Activated naive CD4-positive, alpha-beta T cell treated with anti-CD3 and anti-CD28 coated beads, Interleukin-2, amount 50 U/mL, for 16 hours (primary cell): ENCODE results near the gene OPCML.
"Not testable (repeated sequence)": the region's sequence is repeated elsewhere in the genome, so short reads cannot be mapped to it uniquely, and the experiment has no call there.

Experiments used
- DNase-seq: peaks from one replicate; pipeline ENCODE4 v3.0.0-alpha.2; 2020

OPCML gene

DNA sequence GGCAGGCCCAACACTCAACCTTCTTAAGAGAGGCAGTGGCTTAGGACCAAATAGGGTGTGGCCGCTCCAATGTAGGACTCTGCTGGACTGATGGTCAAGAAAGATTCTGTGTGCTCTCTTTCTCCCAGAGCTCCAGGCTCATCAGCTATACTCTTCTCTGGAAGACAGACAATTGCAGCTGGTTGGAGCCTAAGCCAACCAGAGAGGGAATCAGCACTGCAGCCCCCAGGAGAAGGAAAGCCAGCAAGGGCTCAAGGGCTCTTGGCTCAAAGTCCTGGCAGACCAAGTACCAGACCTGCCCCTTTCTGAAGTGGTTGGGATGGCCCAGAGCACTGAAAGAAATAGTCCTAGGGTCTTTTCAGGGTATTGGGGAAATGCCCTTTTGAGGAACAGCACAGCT is 1084.5 kb downstream of the OPCML start:
- DNase-seq: no peak

GRCh38 chr11:132445859-132446291 is 1086.4 kb downstream of the OPCML start:
- no peak for DNase-seq

DNA sequence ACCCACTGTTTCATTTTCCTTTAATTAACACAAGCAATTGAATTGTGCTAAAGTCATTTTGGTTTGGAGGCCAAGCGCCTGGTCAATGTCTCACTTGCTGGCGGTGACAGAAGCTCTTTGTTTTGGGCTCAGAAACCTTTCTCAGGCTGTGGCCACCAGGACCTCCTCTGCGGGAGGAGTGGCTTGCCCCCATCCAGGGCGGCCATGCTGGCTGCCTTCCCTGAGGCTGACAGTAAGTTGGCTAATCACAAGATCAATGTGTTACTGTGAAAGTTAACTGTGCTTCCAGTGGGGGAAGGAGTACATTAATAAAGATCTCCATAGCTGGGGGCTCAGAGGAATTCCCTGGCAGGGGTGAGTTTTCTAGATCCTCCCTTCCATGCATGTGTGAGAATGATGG is 1087.4 kb downstream of the OPCML start:
- DNase-seq: no peak

DNA sequence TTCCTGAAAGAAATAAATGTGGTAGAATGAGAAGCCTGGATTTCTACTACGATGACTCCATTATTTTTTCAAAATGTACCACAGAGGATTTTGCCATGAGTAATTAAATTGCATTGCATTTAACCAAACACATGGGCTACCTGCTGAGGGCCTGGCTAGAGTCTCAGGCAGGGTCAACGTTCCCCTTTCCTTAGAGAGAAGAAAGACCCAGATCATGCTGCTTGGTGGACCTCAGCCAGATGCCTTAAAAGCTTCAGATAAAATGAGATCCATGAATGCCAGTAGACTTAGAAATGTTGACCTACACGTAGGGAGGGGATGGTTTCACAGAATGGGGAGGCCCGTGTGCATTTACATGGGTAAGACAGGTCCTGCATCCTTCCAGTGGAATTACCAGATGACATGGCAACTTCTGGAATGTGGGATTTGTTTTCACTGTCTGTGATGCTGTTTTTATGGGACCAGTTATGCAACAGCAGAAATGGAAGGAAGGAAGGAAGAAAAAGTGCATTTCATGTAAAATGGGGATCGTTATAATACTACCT is 1092.5 kb downstream of the OPCML start:
- DNase-seq: no peak

DNA sequence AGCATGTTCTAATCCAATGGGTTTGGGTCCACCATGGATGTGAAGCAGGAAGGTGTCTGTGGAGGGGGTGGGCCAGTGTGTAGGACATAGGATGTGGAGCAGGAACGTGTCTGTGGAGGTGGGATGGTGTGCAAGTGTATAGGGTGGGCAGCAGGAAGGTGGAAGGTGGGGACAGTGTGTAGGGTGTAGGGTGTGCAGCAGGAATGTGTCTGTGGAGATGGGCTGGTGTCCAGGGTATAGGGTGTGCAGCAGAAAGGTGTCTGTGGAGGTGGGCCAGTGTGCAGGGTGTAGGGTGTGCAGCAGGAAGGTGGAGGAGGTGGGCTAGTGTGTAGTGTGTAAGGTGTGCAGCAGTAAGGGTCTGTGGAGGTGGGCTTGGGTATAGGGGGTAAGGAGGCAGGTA is 1093.9 kb downstream of the OPCML start:
- DNase-seq: no peak

DNA sequence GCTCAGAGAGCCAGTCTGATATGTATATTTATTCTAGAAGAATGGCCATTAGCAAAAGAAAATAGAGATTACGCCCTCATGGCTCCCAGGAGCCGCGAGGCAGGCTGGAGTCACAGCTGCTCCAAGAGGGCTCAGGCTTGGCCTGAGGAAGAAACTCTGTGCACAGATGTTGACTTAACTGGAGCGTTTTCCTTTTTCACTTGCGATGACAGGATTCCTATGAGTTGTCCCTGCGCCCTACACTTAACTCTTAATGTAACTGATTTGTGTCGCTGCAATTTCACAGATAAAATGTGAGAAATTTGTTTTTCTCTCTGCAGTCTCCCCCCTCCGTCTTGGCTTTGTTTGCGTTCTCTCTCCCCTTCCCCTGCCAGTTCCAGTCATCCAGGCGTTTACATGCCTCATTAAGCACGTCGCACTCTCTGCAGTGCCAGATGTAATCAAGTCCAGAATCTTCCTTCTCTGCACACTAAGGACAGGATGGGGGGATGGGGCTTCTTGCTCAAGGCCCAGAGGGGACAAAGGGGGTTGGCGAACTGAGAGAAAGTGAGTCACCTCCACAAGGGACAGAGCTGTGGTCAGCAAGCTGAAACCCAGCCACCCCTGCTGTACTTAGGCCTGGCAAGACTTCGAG is 1101.8 kb downstream of the OPCML start:
- no peak for DNase-seq

DNA sequence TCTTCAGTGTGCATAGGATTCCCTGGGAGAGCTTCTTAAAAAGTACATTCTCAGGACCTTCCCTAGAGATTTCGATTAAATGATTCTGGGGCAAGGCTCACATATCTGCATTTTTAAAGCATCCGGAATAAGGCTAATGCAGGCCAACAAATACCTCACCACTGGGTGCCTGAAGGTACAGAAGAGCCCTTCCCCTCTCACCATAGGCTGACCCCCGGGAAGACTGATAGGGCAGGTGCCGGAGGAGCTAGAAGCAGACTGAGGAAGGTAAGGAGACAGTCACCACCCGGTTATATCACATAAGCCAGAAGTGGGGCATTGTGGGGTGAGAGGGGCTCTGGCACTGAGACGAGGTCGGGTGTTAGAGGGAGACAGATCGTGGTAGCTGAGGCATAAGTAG is 1102.6 kb downstream of the OPCML start:
- DNase-seq: no peak

DNA sequence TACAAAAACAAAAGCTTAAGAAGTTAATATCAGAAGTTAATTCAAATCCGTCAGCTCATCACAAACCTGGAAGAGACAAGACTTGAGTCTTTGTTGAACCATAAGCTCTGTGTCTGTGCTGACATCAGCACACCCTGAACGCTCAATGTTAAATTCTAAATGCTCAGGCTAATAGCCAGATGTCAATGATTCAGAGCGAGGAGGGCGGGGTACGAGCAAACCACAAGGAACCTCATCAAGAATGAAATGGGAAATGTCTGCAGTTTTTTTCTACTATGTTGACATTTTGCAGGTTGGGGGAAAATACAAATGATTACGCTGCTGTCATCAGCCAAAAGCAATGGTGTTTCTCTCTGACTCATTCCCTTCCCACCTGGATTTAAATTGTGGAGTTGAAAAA is 1104.7 kb downstream of the OPCML start:
- no peak for DNase-seq

- DNase-seq: no peak
Observed at GRCh38 chr11:132424433-132424832, 1107.9 kb downstream of the OPCML start.

GRCh38 chr11:132423266-132423665 is 1109.0 kb downstream of the OPCML start:
- DNase-seq: no peak

DNA sequence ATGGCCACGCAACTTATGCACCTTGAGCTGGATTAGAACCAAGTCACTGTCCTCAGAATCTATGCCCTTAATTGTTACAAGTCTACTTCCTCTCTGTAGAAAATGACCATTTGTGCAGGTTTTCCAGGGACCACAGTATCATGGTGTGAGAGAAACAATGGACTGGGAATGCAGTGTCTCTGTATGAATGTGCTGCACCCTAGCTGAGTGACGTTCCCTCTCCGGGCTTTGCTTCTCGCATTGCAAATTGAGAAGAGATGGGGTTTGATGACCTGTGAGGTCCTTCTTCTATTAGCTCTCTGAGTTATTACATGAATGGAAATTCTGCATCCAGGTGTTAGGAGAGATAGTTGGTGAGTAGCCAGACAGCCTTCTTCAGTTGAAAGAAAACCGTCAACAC is 1109.6 kb downstream of the OPCML start:
- DNase-seq: no peak

DNA sequence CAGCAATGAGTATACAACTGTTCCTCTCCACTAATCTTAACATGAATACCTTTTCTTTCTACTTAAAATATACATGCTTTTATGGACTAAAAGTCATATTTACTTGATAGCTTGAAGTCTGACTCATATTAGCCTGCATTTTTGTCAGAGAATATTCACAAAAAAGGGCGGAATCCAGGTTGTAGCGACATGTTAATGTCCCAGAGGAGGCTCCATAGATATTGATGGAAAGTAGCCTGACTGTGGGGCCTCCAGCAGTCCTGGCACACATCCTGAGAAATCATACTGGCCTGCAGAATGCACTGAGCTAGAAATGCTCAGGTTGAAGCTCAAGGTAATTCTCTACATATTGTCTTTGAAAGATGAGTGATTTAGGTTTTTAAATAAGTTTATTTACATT is 1110.7 kb downstream of the OPCML start:
- DNase-seq: no peak

DNA sequence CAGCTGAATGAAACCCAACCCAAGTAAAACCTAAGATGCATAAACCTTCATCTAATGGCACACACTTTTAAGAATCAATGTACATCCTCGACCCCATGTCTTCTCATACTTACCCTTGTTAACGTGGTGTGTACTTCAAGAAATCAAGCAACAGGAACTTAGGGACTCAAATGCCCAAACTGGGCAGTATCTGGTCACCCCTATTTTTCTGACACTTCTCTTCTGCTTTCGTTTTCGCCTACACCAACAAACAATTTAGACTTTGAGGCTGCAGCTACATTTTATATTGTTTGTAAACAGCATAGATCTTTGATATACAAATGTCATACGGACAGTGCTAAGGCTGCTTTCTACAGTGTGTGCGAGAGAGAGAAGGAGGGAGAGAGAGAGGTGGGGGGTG is 1117.8 kb downstream of the OPCML start:
- no peak for DNase-seq

DNA sequence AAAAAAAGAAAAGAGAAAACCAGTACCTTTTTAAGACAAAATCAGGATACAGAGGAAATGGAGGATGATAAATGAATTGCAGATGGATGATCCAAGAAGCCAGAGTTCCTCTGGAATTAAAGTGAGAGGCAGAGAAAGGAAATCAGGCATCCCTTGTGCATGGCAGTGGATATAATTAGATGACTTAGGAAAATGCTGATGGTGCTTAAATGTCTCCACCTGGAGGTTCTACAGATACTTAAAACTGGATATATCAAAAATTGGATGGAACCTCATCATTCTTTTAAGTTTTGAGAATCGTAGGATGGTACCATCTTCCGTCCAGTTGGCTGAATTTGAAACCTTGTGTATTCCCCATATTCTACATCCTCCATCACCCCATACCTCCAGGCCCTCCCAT is 1121.9 kb downstream of the OPCML start:
- DNase-seq: no peak

GRCh38 chr11:132409573-132410355 is 1122.5 kb downstream of the OPCML start:
- no peak for DNase-seq

- DNase-seq: no peak
Observed at GRCh38 chr11:132408877-132409276, 1123.4 kb downstream of the OPCML start.

DNA sequence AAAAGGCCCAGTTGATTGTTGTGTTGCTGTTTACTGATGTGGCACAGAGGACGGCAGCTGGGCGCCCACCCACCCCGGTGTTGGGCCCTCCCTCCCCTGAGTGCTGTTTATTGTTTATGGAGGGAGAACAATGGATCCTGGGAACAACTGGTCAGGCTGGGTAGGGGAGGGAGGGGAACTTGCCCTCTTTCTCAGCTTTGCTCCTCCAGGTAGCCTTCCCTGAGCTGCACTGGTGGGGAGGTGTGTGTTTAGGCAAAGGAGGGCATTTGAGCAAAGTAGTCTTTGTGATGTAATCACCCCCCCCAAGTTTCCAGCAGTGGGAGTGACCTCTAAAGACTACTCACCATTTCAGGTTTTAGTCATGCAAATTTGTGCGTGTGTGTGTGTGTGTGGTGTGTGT is 1126.6 kb downstream of the OPCML start:
- DNase-seq: no peak

- no peak for DNase-seq
Observed at GRCh38 chr11:132402071-132402684, 1130.1 kb downstream of the OPCML start.

- no peak for DNase-seq
Observed at GRCh38 chr11:132396318-132396717, 1136.0 kb downstream of the OPCML start.

GRCh38 chr11:132395434-132395833 is 1136.9 kb downstream of the OPCML start:
- DNase-seq: no peak

- no peak for DNase-seq
Observed at GRCh38 chr11:132379540-132379939, 1152.8 kb downstream of the OPCML start.

GRCh38 chr11:132373405-132374143 is 1158.7 kb downstream of the OPCML start:
- no peak for DNase-seq

DNA sequence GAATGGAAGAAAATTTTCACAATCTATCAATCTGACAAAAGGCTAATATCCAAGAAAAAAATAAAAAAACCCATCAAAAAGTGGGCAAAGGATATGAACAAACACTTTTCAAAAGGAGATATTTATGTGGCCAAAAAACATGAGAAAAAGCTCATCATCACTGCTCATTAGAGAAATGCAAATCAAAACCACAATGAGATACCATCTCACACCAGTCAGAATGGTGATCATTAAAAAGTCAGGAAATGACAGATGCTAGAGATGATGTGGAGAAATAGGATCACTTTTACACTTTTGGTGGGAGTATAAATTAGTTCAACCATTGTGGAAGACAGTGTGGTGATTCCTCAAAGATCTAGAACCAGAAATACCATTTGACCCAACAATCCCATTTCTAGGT is 1162.2 kb downstream of the OPCML start:
- not testable (repeated sequence) for DNase-seq
